Uterus (tissue), 2 donors: ENCODE measurements around the gene AZIN2.

ENCODE experiments used
- CTCF ChIP-seq, 4 experiments: fragments of 200-600 bp in 2 of 4; fragments of 450-650 bp in 2 of 4; sonication (generic) in 2 of 4; IDR thresholded peaks; one replicate each; pipeline ENCODE4 v1.5.1; 2016 to 2019; ENCODE audit warnings: antibody characterized with exemption in 4 of 4, mild to moderate bottlenecking in 2 of 4, moderate library complexity in 1 of 4
- POLR2A ChIP-seq, 2 donors: fragments of 450-650 bp; IDR thresholded peaks; one replicate each; pipeline ENCODE4 v1.6.1; 2016; ENCODE audit warnings: antibody characterized with exemption in 2 of 2, mild to moderate bottlenecking in 1 of 2, moderate library complexity in 1 of 2

- TF ChIP-seq CTCF (IDR thresholded peaks at IDR 0.05) (no peak), POLR2A (IDR thresholded peaks at IDR 0.05) (no peak)
Observed at GRCh38 chr1:33131191-33131590, 50.2 kb downstream of the AZIN2 start.
